Calu3 (cell line): ENCODE measurements around the gene WDR82. TPM values are rescaled to one million over a fixed set of nuclear protein-coding genes. Genes with fewer than 3 reads are reported as not detected.

Experiments used
- BruUV-seq: library from RNA; stranded (reverse); fragments of 400-500 nt; replicated peaks from 2 replicates; lab custom pipeline; 2021; lab: Mats Ljungman, UMichigan
- CTCF ChIA-PET: fragments of 300-600 bp; sonication (Branson Sonifier 250); formaldehyde crosslinking; loops from one replicate; lab custom pipeline; 2022; ENCODE audit warnings: antibody characterized with exemption; lab: Charles Lee
- DNase-seq: peaks from one replicate; pipeline ENCODE4 v3.0.0; 2022
- H3K27ac Mint-ChIP-seq: one replicate; pipeline ENCODE4 v1.8.0; 2022; ENCODE audit warnings: mixed read lengths; ENCODE audit not compliant: unreplicated experiment
- H3K27me3 Mint-ChIP-seq: one replicate; pipeline ENCODE4 v1.8.0; 2022; ENCODE audit warnings: mixed read lengths; ENCODE audit not compliant: unreplicated experiment
- H3K36me3 Mint-ChIP-seq: one replicate; pipeline ENCODE4 v1.8.0; 2022; ENCODE audit warnings: mild to moderate bottlenecking, moderate library complexity, mixed read lengths; ENCODE audit not compliant: insufficient read depth, unreplicated experiment
- H3K4me1 Mint-ChIP-seq: one replicate; pipeline ENCODE4 v1.8.0; 2022; ENCODE audit warnings: mild to moderate bottlenecking, low read depth, mixed read lengths; ENCODE audit not compliant: unreplicated experiment
- H3K4me3 Mint-ChIP-seq: one replicate; pipeline ENCODE4 v1.8.0; 2022; ENCODE audit warnings: mild to moderate bottlenecking, low read depth, moderate library complexity, mixed read lengths; ENCODE audit not compliant: unreplicated experiment
- H3K9me3 Mint-ChIP-seq: one replicate; pipeline ENCODE4 v1.8.0; 2022; ENCODE audit warnings: low read depth, mixed read lengths; ENCODE audit not compliant: unreplicated experiment
- intact Hi-C: fragments of 100-400 bp; cut with micrococcal nuclease; formaldehyde crosslinking; loops from one replicate; pipeline ENCODE4 v1.10.0; 2022; ENCODE audit not compliant: unreplicated experiment
- total RNA-seq: library from RNA; stranded (reverse); gene quantifications from 2 replicates; pipeline ENCODE4 v1.2.3, GENCODE V29; 2022
- TF ChIP-seq, protein P1 (sequence below): fragments of 200-600 bp; IDR thresholded peaks from one replicate; pipeline ENCODE4 v1.8.0; 2022; ENCODE audit warnings: antibody characterized with exemption; ENCODE audit not compliant: unreplicated experiment

WDR82 gene
- total RNA-seq, 1 experiment from 2014 or later, result 59.7 TPM

DNA sequence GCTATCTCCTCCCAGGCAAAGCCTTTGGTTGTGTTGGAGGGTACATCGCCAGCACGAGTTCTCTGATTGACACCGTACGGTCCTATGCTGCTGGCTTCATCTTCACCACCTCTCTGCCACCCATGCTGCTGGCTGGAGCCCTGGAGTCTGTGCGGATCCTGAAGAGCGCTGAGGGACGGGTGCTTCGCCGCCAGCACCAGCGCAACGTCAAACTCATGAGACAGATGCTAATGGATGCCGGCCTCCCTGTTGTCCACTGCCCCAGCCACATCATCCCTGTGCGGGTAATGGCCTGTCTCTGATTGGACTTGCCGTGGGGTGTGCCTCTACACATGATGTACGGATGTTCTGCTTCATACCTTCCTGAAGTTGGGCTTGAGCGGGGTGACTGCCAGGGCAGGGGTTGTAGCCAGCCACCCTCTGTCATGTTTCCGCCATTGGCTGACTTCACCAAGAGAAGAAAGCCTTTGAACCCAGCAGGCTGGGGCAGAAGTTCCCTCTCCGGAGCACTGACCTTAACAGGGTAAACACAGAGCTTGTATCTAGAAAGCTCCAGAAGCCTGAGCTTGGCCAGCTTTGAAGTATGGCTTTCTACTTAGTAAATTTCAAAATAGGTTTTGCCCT is 67.1 kb downstream of the WDR82 start:
- no peaks in the 10 kb centered on the region for H3K9me3 Mint-ChIP-seq
- H3K4me1 Mint-ChIP-seq, result peaks cover 11% of the 10 kb centered on the region
- CTCF ChIA-PET, result no interaction called here
- DNase-seq, result no peak
- TF ChIP-seq, protein P1, sequence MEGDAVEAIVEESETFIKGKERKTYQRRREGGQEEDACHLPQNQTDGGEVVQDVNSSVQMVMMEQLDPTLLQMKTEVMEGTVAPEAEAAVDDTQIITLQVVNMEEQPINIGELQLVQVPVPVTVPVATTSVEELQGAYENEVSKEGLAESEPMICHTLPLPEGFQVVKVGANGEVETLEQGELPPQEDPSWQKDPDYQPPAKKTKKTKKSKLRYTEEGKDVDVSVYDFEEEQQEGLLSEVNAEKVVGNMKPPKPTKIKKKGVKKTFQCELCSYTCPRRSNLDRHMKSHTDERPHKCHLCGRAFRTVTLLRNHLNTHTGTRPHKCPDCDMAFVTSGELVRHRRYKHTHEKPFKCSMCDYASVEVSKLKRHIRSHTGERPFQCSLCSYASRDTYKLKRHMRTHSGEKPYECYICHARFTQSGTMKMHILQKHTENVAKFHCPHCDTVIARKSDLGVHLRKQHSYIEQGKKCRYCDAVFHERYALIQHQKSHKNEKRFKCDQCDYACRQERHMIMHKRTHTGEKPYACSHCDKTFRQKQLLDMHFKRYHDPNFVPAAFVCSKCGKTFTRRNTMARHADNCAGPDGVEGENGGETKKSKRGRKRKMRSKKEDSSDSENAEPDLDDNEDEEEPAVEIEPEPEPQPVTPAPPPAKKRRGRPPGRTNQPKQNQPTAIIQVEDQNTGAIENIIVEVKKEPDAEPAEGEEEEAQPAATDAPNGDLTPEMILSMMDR, result no peak
- H3K27ac Mint-ChIP-seq, result no peak overlapping the region
- no peaks in the 10 kb centered on the region for H3K27me3 Mint-ChIP-seq
- H3K36me3 Mint-ChIP-seq, result peaks cover 81% of the 10 kb centered on the region
- BruUV-seq, result no TSS peak
- no peak overlapping the region for H3K4me3 Mint-ChIP-seq
- intact Hi-C loops, result no loop called here

DNA sequence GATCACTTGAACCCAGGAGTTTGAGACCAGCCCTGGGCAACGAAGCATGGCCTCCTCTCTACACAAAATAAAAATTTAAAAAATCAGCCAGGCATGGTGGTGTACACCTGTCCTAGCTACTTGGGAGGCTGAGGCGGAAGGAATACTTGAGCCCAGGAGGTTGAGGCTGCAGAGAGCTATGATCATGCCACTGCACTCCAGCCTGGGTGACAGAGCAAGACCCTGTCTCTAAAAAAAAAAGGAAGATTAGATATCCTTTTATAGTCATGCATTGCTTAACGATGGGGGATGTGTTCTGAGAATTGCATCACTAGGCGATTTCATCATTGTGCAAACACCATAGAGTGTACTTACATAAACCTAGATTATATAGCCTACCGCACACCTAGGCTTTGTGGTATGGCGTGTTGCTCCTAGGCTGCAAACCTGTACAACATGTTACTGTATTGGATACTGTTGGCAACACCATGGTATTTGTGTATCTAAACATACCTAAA is 67.9 kb downstream of the WDR82 start:
- intact Hi-C loops, result no loop called here
- TF ChIP-seq, protein P1, result no peak
- H3K4me3 Mint-ChIP-seq, result no peak overlapping the region
- H3K36me3 Mint-ChIP-seq, result peaks cover 83% of the 10 kb centered on the region
- H3K9me3 Mint-ChIP-seq, result no peaks in the 10 kb centered on the region
- DNase-seq, result no peak
- H3K27me3 Mint-ChIP-seq, result no peaks in the 10 kb centered on the region
- BruUV-seq, result no TSS peak
- H3K27ac Mint-ChIP-seq, result peak overlapping the region; percentile 85
- CTCF ChIA-PET, result interaction anchor here (1.0 kb wide), 1 partner anchor 30 kb away, joined by 4 read pairs; no protein-coding TSS in a partner anchor
- H3K4me1 Mint-ChIP-seq, result peaks cover 9% of the 10 kb centered on the region

DNA sequence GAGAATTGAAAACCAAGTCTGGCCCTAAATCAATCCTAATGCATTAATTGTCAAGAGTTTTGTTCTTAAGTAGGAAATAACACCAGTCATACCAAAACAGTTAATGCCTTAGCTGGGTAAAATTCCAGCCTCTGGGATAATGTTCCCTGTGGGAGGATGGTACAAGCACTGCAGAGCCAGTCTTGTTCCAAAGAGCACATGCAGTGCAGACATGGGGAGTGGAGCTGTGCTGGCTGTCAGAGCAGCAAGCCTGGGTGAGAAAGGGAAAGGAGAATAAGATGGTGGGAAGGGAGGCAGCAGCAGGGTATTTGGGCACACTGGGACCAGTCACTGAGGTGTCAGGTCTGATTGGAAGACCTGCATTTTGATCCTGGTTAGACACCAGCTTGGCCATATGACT is 68.4 kb downstream of the WDR82 start:
- TF ChIP-seq, protein P1, result no peak
- Mint-ChIP-seq H3K27ac (peak overlapping the region; percentile 85), H3K27me3 (no peaks in the 10 kb centered on the region), H3K4me3 (no peak overlapping the region), H3K9me3 (no peaks in the 10 kb centered on the region), H3K4me1 (peaks cover 9% of the 10 kb centered on the region), H3K36me3 (peaks cover 77% of the 10 kb centered on the region)
- BruUV-seq, result no TSS peak
- intact Hi-C loops, result no loop called here
- no peak for DNase-seq
- CTCF ChIA-PET, result interaction anchor here (1.0 kb wide), 1 partner anchor 29 kb away, joined by 4 read pairs; no protein-coding TSS in a partner anchor

DNA sequence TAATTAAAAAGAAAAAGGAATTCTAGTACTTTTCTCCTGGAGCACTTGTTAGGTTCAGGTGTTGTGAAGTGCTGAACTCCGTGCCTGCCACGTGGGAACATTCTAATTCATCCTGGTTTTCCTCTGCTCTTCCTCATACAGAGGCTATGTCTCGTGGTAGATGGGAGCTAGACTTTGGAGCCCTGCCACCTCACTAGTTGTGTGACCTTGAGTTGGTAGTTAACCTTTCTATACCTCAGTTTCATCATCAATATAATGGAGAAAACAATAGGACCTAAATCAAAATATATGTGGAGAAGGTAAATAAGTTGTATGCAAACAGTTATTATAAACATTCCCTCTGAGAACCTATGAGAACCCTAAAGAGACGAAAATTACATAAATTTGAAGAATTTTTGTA is 69.9 kb downstream of the WDR82 start:
- Mint-ChIP-seq H3K27ac (no peak overlapping the region), H3K4me3 (no peak overlapping the region), H3K27me3 (no peaks in the 10 kb centered on the region), H3K36me3 (peaks cover 78% of the 10 kb centered on the region), H3K9me3 (no peaks in the 10 kb centered on the region), H3K4me1 (peaks cover 9% of the 10 kb centered on the region)
- DNase-seq, result no peak
- CTCF ChIA-PET, result no interaction called here
- TF ChIP-seq, protein P1, result no peak
- no TSS peak for BruUV-seq
- intact Hi-C loops, result no loop called here
